Small intestine (tissue), 7 donors: Measurements from ENCODE around the gene OR52I1. TPM values are rescaled to one million over a fixed set of nuclear protein-coding genes. Genes with fewer than 3 reads are reported as not detected.

Experiments used
- DNase-seq, 2 donors: peaks; one replicate each; pipeline versions ENCODE4 v3.0.0 to v3.0.0-alpha.2; 2013
- FAIRE-seq: peaks from 2 replicates; lab custom pipeline; 2012; peaks lifted over from hg19 to GRCh38; lab: Jason Lieb, UNC
- H3K27ac ChIP-seq, 3 donors: one replicate each; pipeline ENCODE4 v1.5.1; 2013; ENCODE audit warnings: low read length in 2 of 3, mild to moderate bottlenecking in 2 of 3, control low read depth in 1 of 3, inconsistent platforms in 1 of 3, low read depth in 1 of 3, moderate library complexity in 1 of 3
- H3K27me3 ChIP-seq, 3 donors: one replicate each; pipeline ENCODE4 v1.6.1; 2013; ENCODE audit warnings: low read length in 3 of 3, inconsistent platforms in 1 of 3; ENCODE audit not compliant: control insufficient read depth in 3 of 3, insufficient read depth in 3 of 3
- H3K36me3 ChIP-seq, 3 donors: one replicate each; pipeline ENCODE4 v1.6.1; 2013; ENCODE audit warnings: low read length in 3 of 3, inconsistent platforms in 1 of 3, low read depth in 1 of 3, mild to moderate bottlenecking in 1 of 3, moderate library complexity in 1 of 3; ENCODE audit not compliant: control insufficient read depth in 3 of 3, insufficient read depth in 2 of 3
- H3K4me1 ChIP-seq, 3 donors: one replicate each; pipeline ENCODE4 v1.6.1; 2013; ENCODE audit warnings: low read length in 2 of 3, inconsistent platforms in 1 of 3, low read depth in 1 of 3, mild to moderate bottlenecking in 1 of 3, moderate library complexity in 1 of 3; ENCODE audit not compliant: control insufficient read depth in 3 of 3, insufficient read depth in 2 of 3
- H3K4me3 ChIP-seq, 3 donors: one replicate each; pipeline ENCODE4 v1.5.1; 2013; ENCODE audit warnings: low read length in 3 of 3, control low read depth in 1 of 3, inconsistent platforms in 1 of 3, low read depth in 1 of 3, mild to moderate bottlenecking in 1 of 3, moderate library complexity in 1 of 3
- H3K9me3 ChIP-seq, 2 donors: one replicate each; pipeline ENCODE4 v1.6.1; 2013; ENCODE audit warnings: low read depth in 1 of 2, low read length in 1 of 2; ENCODE audit not compliant: control insufficient read depth in 2 of 2, insufficient read depth in 1 of 2
- WGBS, 3 donors: extraction: QIAGEN DNeasy Blood & Tissue Kit; methylation state at CpG; one replicate each; pipeline ENCODE4 v1.1.7; 2013; 5-methylcytosine and 5-hydroxymethylcytosine counted together
- polyA plus RNA-seq, 4 donors: library from polyadenylated mRNA; stranded (reverse) in 3 of 4; unstranded in 1 of 4; fragments of 200-250 nt in 3 of 4; fragments of 120-200 nt in 1 of 4; gene quantifications; one replicate each; pipeline versions ENCODE4 v1.2.1 to v1.2.3, GENCODE V29; 2013
- donor health status: healthy with polysubstance abuse.
- donor health status: control.
- donor health status: control.
- donor health status: Bipolar disorder and iron deficiency.
- donor health status: healthy.

Gene OR52I1
- polyA plus RNA-seq, 4 donors = 0.07 TPM; not detected in 3

- Histone ChIP-seq H3K4me3 (peak overlapping the region in 1 of 3 donors; percentile 76), H3K9me3 (no peaks in the 10 kb centered on the region), H3K27me3 (no peaks in the 10 kb centered on the region), H3K4me1 (peaks cover 0 to 12% (median 4%) of the 10 kb centered on the region in 3 donors), H3K36me3 (peaks cover 4 to 21% (median 7%) of the 10 kb centered on the region in 3 donors), H3K27ac (peak overlapping the region in 1 of 3 donors; percentile 10)
- no peak for FAIRE-seq
- peak in 1 of 2 donors; percentile 61 for DNase-seq
- WGBS, 3 donors = 11 to 47% (median 44%) methylated on average over 1 of the region's 1 CpG
Measured at GRCh38 chr11:4606231-4607015, 12.6 kb downstream of the OR52I1 start.

DNA sequence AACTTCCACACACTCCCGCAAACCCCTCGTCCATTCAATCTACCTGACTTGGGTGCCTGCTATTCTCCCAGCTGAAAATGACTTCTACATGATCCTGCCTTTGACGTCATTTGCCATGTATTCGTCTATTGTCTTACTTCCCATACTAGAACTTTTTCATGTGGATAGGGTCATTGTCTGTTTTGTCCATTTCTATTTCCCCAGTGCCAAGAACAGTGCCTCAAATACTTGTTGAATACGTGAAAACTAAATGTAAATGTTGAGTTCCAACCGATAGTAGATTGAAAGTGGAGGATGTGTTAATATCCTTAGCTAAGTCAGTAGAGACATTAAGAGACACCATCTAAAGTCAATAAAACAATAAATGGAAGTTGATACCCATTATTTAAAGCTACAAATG is 13.3 kb downstream of the OR52I1 start:
- H3K27me3 ChIP-seq = no peaks in the 10 kb centered on the region
- peak in 1 of 2 donors; percentile 26 for DNase-seq
- 11 to 33% (median 24%) methylated on average over 6 of the region's 6 CpGs for WGBS, 3 donors
- FAIRE-seq = no peak
- H3K27ac ChIP-seq = peak overlapping the region in 2 of 3 donors; percentile 10 to 78
- H3K9me3 ChIP-seq = no peaks in the 10 kb centered on the region
- peaks cover under 1 to 14% (median 4%) of the 10 kb centered on the region in 3 donors for H3K36me3 ChIP-seq
- H3K4me3 ChIP-seq = peak overlapping the region in 2 of 3 donors; percentile 76
- peaks cover 0 to 12% (median 4%) of the 10 kb centered on the region in 3 donors for H3K4me1 ChIP-seq

DNA sequence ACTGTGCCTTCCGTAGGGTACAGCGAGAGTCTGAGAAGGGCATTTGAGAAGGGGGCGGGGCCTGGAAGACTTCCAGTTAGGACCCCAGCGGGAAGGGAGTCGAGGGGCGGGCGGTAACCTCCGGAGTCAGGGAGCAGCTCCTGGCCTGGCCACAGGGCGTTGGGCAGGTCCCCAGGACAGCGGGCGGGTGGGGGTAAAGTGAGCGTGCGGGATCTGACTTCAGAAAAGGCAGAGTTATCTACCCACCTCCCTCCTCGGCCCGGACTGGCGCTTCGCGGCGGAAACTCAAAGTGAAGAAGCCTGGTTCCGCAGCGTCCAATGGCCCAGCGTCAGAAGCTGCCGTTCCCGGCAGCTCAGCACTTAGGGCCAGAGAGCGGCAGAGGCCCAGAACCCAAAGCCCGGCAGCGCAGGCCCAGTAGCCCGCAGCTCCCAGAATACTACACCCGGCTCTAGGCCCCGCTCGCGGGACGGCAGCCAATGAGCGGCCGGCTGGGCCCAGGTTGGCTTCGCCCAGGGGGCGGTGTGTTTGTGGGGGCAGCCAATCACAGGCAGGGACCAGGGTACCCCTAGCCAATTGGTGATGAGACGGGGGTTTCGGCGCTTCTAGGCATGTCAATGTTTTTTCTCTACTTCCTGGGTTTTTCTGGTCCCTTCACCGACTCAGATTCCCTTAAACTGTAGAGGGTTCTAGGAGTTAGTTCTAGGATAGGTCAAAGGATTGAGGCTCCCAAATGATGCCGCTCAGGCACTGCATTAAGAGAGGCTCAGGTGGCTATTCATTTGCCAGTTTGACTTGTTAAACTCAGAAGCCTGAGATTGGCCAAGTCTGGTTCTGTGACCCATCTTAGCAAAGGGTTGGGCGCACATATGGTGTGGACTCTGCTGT is 14.2 kb downstream of the OR52I1 start, which contains the start of gene TRIM68:
Gene TRIM68 (minus strand): TSS at position 451 of the 886 bp plus-strand sequence. CDS start 2,727 bp downstream, outside the sequence.
- peaks cover 0 to 12% (median 4%) of the 10 kb centered on the region in 3 donors for H3K4me1 ChIP-seq
- peak within 1 kb of the TSS; percentile 61 to 94 (median 78) for H3K27ac ChIP-seq
- H3K27me3 ChIP-seq = no peaks in the 10 kb centered on the region
- FAIRE-seq = no peak
- peak within 1 kb of the TSS; percentile 73 to 76 (median 76) for H3K4me3 ChIP-seq
- peaks cover 0 to 10% (median 4%) of the 10 kb centered on the region in 3 donors for H3K36me3 ChIP-seq
- WGBS, 3 donors = 4 to 6% (median 5%) methylated on average over 39 to 43 of the region's 43 CpGs
- no peaks in the 10 kb centered on the region for H3K9me3 ChIP-seq
- peak; percentile 95 to 96 for DNase-seq

DNA sequence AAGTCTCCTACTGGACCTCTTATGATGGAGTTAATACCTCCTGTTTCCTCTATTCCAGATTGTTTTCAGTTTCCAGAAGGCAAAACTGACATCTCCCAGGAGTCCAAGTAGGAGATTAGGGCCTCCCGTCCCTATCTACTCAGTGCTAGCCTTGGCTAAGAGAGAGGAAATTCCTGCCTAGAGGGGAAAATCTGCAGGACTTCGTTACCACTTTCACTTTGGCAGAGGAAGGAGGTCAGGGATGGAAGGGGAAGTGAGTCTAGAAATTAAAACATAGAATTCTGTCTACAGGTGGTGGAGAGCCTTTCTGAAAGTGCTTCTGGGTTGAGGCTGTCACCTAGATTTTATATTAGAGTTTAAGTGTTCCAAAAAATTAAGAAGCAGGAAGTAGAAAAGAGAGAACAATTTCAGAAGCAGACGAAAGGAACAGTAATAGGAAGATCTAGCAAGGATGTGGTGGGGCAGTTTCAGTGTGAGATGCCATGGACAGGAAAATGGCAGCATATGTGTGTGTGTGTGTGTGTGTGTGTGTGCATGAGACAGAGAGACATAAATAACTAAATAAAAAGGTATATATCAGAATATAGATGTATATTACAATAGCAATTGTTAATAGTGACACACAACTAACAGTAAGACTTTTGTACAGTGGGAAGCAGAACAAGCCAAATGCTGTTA is 16.6 kb downstream of the OR52I1 start:
- DNase-seq (peak in 1 of 2 donors; percentile 19), FAIRE-seq (no peak)
- no peak overlapping the region for H3K4me3 ChIP-seq
- no peaks in the 10 kb centered on the region for H3K36me3 ChIP-seq
- H3K9me3 ChIP-seq = no peaks in the 10 kb centered on the region
- WGBS, 3 donors = 26 to 41% (median 28%) methylated on average over 3 of the region's 3 CpGs
- no peak overlapping the region for H3K27ac ChIP-seq
- no peaks in the 10 kb centered on the region for H3K27me3 ChIP-seq
- H3K4me1 ChIP-seq = peaks cover 0 to 12% (median 4%) of the 10 kb centered on the region in 3 donors

DNA sequence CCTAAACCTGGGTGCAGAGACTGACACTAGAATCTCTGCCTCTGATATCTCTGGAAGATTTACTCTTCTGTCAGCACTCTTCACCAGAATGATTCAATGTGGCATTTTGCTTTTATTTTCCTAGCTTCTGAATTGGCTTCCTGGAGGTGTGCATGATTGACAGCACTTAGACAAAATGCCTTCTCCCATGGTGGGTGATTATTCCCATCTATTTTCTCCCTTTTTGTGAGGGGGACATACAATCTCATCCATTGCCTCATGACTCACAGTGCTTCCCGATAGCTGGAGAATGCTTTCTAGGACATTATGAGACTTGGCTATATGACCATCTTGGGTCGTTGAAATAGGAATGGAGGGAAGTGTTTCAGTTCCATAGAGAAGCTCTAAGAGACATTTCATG is 18.1 kb downstream of the OR52I1 start:
- no peak overlapping the region for H3K4me3 ChIP-seq
- no peak overlapping the region for H3K27ac ChIP-seq
- DNase-seq = no peak
- no peak for FAIRE-seq
- H3K36me3 ChIP-seq = no peaks in the 10 kb centered on the region
- no peaks in the 10 kb centered on the region for H3K9me3 ChIP-seq
- H3K4me1 ChIP-seq = peaks cover 0 to 7% (median 0%) of the 10 kb centered on the region in 3 donors
- no peaks in the 10 kb centered on the region for H3K27me3 ChIP-seq
- 90 to 93% (median 93%) methylated on average over 2 of the region's 2 CpGs for WGBS, 3 donors

DNA sequence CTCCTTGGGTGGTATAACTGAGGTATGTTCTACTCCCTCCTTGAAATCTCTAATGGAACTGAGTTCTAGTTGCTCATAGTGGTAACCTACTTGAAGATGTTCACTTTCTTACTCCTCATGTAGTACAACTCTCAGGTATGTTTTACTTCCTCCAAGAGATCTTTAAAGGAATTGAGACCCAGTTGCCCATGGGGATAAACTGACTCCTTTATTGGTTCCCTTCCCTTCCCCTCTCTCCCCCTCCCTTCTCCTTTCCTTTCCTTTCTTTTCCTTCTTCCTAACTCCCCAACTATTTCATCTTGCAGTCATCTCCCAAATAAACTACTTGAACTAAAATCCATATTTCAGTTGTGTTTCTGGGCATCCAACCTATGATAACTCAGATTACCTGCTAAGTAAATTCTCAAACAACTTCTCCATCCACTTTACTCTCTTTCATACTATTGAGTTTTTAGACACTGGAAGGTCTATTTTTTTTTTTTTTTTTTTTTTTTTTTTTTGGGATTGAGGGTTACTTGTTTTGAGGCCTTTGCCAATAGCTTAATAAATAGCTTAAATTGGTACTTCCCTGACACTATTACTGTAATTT is 22.1 kb downstream of the OR52I1 start:
- FAIRE-seq (no peak), DNase-seq (no peak)
- H3K36me3 ChIP-seq = no peaks in the 10 kb centered on the region
- no peaks in the 10 kb centered on the region for H3K9me3 ChIP-seq
- H3K27me3 ChIP-seq = peaks cover 0 to 2% (median 0%) of the 10 kb centered on the region in 3 donors
- H3K4me3 ChIP-seq = no peak overlapping the region
- H3K4me1 ChIP-seq = peaks cover 0 to 2% (median 0%) of the 10 kb centered on the region in 3 donors
- no peak overlapping the region for H3K27ac ChIP-seq

DNA sequence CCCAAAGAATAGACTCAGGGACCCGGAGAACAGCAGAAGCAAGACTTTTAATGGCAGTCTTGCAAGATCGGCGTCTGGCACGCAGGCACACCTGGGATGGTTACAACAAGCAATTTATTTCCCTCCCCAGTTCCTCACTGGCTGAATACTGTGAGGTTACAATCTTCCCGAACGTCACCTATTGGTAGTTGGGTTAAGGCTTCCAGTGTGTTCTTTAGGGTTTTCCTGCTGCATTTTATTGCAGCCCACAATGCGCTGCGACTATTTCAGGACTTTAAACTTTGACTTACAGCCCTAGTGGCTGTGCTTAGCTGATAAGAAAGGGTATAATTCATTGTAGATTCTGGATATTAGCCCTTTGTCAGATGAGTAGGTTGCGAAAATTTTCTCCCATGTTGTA is 25.7 kb downstream of the OR52I1 start:
- Histone ChIP-seq H3K9me3 (peaks cover 0 to 2% of the 10 kb centered on the region in 2 donors), H3K4me1 (peaks cover 0 to 2% (median 0%) of the 10 kb centered on the region in 3 donors), H3K27me3 (peaks cover 0 to 2% (median 0%) of the 10 kb centered on the region in 3 donors), H3K27ac (no peak overlapping the region), H3K36me3 (no peaks in the 10 kb centered on the region), H3K4me3 (no peak overlapping the region)
- peak; percentile 58 to 80 for DNase-seq
- 49 to 72% (median 57%) methylated on average over 9 of the region's 9 CpGs for WGBS, 3 donors
- FAIRE-seq = no peak
